GM19328 (cell line): ENCODE data around the gene EXOC3L4.
"Not testable (repeated sequence)": the region's sequence is repeated elsewhere in the genome, so short reads cannot be mapped to it uniquely, and the experiment has no call there.

ENCODE experiments used
- ATAC-seq: cut with Tn5 transposase; IDR thresholded peaks from one replicate; pipeline ENCODE4 v1.9.1; 2021; ENCODE audit warnings: mild to moderate bottlenecking, moderate library complexity; ENCODE audit not compliant: unreplicated experiment

Gene EXOC3L4

GRCh38 chr14:103142721-103143302 is 48.3 kb downstream of the EXOC3L4 start:
- ATAC-seq = no peak

DNA sequence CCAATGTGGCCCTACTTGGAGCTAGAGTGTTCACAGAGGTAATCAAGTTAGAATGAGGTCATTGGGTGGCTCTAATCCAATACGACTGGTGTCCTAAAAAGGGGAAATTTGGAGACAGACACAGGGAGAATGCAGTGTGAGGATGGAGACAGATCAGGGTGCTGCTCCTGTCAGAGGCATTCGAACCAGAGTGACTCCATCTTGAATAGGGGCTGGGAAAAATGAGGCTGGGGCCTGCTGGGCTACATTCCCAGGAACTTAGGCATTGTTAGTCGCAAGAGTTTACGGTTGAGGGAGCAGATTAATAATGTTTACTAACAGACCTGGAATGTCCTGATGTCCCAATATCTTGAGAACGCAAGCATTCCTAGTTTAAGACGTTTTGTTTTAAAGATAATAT is 49.0 kb downstream of the EXOC3L4 start:
- ATAC-seq = no peak

DNA sequence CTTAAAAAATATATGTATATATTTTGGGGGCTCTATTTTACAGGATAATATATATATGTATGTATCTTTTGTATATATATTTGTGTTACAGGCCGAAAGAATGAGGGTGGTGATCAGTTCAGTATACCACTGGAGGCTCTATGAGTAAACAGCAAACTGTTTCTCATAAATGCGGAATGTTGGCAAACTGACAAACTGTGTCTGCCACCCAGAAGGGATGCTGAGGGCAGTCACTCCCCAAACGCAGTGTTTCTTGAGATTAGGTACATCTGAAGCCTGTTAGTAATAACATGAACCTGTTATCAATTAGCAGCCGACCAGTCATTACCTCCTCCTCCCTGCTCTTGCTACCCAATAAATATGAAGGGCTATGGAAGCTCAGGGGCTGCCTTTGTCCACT is 49.6 kb downstream of the EXOC3L4 start:
- no peak for ATAC-seq

DNA sequence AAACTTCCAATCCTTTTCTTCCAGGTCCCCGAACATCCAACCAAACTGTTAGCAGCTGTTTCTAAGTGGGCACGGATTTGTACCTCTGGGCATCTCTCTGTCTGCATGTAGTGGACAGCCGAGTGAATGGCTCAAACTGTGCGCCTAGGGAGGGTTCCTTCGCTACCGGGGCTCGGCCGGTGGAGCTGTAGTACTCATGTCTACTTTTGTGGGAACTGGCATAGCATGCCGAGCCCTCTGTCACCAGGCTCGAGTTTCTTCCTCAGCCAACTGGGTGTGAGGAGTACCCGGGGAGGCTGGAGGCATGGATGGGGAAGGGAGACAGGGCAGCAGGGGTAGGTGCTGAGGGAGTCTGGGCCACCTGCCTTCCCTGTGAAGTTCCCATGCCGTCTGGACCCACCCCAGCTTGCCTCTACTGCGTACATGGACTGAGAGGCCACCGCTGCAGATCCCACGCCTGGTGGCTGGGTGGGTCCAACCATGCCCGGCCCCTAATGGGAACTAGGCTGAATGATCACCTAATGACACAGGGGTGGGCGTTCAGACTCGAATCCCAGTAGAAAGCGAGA is 51.7 kb downstream of the EXOC3L4 start:
- no peak for ATAC-seq

- no peak for ATAC-seq
These were observed 55.1 kb downstream of the EXOC3L4 start for GRCh38 chr14:103149351-103150237.

DNA sequence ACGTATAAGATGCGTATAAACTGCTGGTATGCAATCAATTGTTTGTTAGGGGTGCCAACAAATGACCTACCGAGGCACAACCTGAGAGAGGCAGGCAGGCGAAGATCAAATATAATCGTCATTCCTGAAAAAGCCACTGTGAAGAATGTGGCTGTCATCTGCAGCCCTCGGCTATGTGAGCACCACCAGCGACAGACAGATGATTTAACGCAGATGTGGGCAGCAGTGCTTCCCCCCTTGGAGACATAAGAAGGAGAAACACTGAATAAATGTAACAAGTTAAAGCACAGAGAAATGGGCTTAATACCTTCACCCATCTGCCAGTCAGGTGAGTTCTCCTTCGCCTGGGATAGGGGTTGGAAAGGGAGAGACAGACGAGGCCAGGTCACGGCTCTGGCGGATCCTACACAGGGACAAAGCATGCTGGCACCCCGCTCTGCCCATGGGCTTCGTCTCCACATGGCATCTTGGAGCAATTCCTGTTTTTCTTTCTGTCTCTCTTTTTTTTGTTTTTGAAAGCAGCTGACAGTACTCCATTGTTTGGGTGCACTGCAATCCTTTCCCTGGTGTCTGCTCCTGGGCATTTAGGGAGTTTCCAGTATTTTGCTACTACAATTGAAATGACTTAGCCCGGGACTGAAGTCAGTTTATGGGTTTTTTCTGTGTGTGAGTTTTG is 56.9 kb downstream of the EXOC3L4 start:
- no peak for ATAC-seq

GRCh38 chr14:103155010-103155409 is 60.5 kb downstream of the EXOC3L4 start:
- ATAC-seq = no peak

DNA sequence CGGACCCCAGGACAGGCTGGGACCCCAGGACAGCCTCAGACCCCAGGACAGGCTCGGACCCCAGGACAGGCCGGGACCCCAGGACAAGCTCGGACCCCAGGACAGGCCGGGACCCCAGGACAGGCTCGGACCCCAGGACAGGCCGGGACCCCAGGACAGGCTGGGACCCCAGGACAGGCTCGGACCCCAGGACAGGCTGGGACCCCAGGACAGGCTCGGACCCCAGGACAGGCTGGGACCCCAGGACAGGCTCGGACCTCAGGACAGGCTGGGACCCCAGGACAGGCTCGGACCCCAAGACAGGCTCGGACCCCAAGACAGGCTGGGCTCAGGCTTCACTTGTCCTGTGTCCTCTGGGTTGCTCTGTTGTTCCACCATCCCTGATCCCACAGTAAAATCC is 60.9 kb downstream of the EXOC3L4 start:
- ATAC-seq = not testable (repeated sequence)

DNA sequence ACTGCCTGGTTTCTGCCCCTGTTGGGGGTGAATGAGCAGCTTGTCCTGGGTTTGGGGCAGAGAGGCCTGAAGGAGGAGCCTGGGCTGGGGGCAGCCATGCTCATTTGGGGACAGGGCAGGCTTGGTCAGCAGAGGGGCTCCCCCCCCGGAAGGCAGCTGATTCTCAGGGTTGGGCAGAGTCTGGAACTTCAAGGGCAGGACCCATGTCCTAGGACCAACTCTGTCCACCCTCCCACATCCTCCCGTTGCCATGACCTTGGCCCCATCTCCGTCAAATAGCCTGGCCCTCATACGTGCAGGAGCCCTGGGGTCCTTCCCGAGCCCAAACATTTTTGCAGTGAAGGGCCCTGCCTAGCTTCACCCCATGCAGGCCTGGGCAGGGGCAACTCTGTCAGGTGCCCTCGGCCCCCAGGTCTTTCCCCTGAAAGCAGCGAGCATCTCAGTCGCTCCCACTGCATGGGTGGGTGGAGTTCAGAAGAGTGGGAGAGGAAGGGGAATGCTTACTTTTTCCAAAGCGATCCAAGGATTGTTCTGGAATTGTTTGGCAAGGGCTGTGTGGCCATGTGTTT is 61.4 kb downstream of the EXOC3L4 start:
- no peak for ATAC-seq

DNA sequence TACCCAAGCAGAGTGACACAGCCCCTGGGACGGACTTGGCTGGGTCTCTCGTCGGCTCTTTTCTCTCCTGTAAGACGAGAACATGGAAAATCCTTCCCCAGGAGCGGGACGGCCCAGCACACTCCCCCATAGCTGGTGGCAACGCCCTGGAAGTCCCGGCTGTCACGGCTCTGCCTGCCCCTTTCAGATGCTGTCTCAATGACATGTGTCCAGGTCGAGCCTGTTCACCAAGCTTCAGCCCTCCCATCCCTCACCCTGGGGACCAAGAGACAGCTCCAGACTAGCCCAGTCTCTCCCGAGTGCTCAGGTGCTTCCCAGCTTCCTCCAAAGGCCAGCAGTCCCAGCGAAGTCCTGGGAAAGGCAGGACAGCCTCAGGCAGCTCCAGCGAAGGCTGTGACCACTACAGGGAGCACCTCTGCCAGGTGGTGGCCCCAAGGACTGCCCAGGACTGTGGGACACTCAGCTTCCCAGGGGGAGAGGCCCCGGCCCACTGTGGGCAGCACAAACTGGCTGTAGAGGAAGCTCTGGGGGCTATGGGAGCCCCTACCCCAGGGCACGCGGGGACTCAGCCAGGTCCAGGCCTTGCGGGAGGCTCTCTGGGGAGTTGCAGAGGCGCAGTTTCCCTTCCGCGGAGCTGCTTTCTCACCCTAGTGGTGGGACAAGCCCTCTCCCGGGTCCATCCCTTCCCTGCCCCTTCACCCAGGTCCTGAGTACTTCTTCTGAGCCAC is 62.3 kb downstream of the EXOC3L4 start:
- ATAC-seq = no peak

DNA sequence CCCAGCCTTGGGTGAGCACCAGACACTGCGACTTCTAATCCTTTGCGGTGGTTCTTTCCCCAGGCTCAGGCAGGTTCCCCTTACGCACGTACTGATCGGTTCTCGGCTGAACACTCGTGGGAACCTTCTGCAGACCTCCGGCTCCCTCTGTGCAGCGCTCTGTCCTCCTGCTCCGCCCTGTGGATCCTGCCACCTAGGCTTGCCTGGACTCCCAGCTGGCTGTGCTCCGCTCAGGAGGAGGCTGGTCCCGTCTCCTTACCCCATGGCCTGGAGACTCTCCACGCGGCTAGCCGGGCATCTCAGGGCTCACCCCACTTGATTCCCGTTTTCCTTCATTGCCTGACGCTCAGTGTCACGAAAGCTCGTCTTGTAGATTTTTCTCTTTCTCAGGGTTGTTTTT is 63.4 kb downstream of the EXOC3L4 start:
- ATAC-seq = no peak

- ATAC-seq = no peak
These were observed 64.2 kb downstream of the EXOC3L4 start for GRCh38 chr14:103158688-103159087.
